ENCODE measurements around the gene EXOC2. TPM values are rescaled to one million over a fixed set of nuclear protein-coding genes. Genes with fewer than 3 reads are reported as not detected.

The EXOC2 gene
- total RNA-seq, 1 donor from 2014 or later, result 29.2 TPM

GRCh38 chr6:624979-625378 lies 68.0 kb downstream of the EXOC2 start:
- no peak for DNase-seq (ENCODE audit: low read depth)
- Histone ChIP-seq H3K27me3 (ENCODE audit: control insufficient read depth, insufficient read depth, low read length) (no peaks in the 10 kb centered on the region), H3K36me3 (ENCODE audit: control insufficient read depth, insufficient read depth, low read length) (peaks cover 1% of the 10 kb centered on the region), H3K4me3 (ENCODE audit: low read depth, low read length) (no peak overlapping the region)
- no peak for TF ChIP-seq CTCF (IDR thresholded peaks at IDR 0.05; ENCODE audit: insufficient read depth, low read length, severe bottlenecking)
- no peak for FAIRE-seq

- Histone ChIP-seq H3K4me3 (ENCODE audit: low read depth, low read length) (no peak overlapping the region), H3K27me3 (ENCODE audit: control insufficient read depth, insufficient read depth, low read length) (no peaks in the 10 kb centered on the region), H3K36me3 (ENCODE audit: control insufficient read depth, insufficient read depth, low read length) (peaks cover 2% of the 10 kb centered on the region)
- no peak for FAIRE-seq
- DNase-seq (ENCODE audit: low read depth), result no peak
- no peak for TF ChIP-seq CTCF (IDR thresholded peaks at IDR 0.05; ENCODE audit: insufficient read depth, low read length, severe bottlenecking)
Observed at GRCh38 chr6:622462-622861, 70.5 kb downstream of the EXOC2 start.

GRCh38 chr6:621931-622330 lies 71.0 kb downstream of the EXOC2 start:
- peaks cover 3% of the 10 kb centered on the region for H3K36me3 ChIP-seq (ENCODE audit: control insufficient read depth, insufficient read depth, low read length)
- DNase-seq (ENCODE audit: low read depth) (no peak), FAIRE-seq (peak; percentile 75)
- no peak for TF ChIP-seq CTCF (IDR thresholded peaks at IDR 0.05; ENCODE audit: insufficient read depth, low read length, severe bottlenecking)
- H3K4me3 ChIP-seq (ENCODE audit: low read depth, low read length), result no peak overlapping the region
- H3K27me3 ChIP-seq (ENCODE audit: control insufficient read depth, insufficient read depth, low read length), result no peaks in the 10 kb centered on the region

GRCh38 chr6:620950-621349 lies 72.0 kb downstream of the EXOC2 start:
- DNase-seq (ENCODE audit: low read depth) (no peak), FAIRE-seq (no peak)
- no peak for TF ChIP-seq CTCF (IDR thresholded peaks at IDR 0.05; ENCODE audit: insufficient read depth, low read length, severe bottlenecking)
- Histone ChIP-seq H3K36me3 (ENCODE audit: control insufficient read depth, insufficient read depth, low read length) (peaks cover 3% of the 10 kb centered on the region), H3K27me3 (ENCODE audit: control insufficient read depth, insufficient read depth, low read length) (no peaks in the 10 kb centered on the region), H3K4me3 (ENCODE audit: low read depth, low read length) (no peak overlapping the region)

GRCh38 chr6:620166-620565 lies 72.8 kb downstream of the EXOC2 start:
- peaks cover 4% of the 10 kb centered on the region for H3K36me3 ChIP-seq (ENCODE audit: control insufficient read depth, insufficient read depth, low read length)
- no peaks in the 10 kb centered on the region for H3K27me3 ChIP-seq (ENCODE audit: control insufficient read depth, insufficient read depth, low read length)
- no peak for DNase-seq (ENCODE audit: low read depth)
- TF ChIP-seq CTCF (IDR thresholded peaks at IDR 0.05; ENCODE audit: insufficient read depth, low read length, severe bottlenecking), result no peak
- FAIRE-seq, result no peak
- H3K4me3 ChIP-seq (ENCODE audit: low read depth, low read length), result no peak overlapping the region

GRCh38 chr6:617456-618100 lies 75.4 kb downstream of the EXOC2 start:
- no peak for FAIRE-seq
- H3K36me3 ChIP-seq (ENCODE audit: control insufficient read depth, insufficient read depth, low read length), result peaks cover 5% of the 10 kb centered on the region
- peak; percentile 1 for TF ChIP-seq CTCF (IDR thresholded peaks at IDR 0.05; ENCODE audit: insufficient read depth, low read length, severe bottlenecking)
- H3K4me3 ChIP-seq (ENCODE audit: low read depth, low read length), result no peak overlapping the region
- DNase-seq (ENCODE audit: low read depth), result no peak
- H3K27me3 ChIP-seq (ENCODE audit: control insufficient read depth, insufficient read depth, low read length), result no peaks in the 10 kb centered on the region
